Right ventricle myocardium superior (tissue), 1 donor: ENCODE data around the gene CD33. TPM values are rescaled to one million over a fixed set of nuclear protein-coding genes. Genes with fewer than 3 reads are reported as not detected.

ENCODE experiments used
- ATAC-seq: fragments of 200-7000 bp; cut with Tn5 transposase; one replicate; pipeline ENCODE4 v1.9.1; 2020; ENCODE audit warnings: mild to moderate bottlenecking; ENCODE audit not compliant: poor library complexity
- DNase-seq: peaks from one replicate; pipeline ENCODE4 v3.0.0-alpha.2; 2020
- intact Hi-C: fragments of 100-400 bp; cut with DNase I; formaldehyde crosslinking; loops from one replicate; pipeline ENCODE4 v1.11.2; 2022
- microRNA-seq: library from miRNA; unstranded; fragments of <30 nt; microRNA quantifications from one replicate; pipeline ENCODE4 v1.2.0, GENCODE V29; 2020
- total RNA-seq: library from RNA; stranded (reverse); fragmentation: NEBNext Ultra II Directional; extraction: Animal tissue kit (Norgen Biotek cat#: 25700); gene quantifications from one replicate; pipeline ENCODE4 v1.2.1, GENCODE V29; 2021
- donor health status: DM: no; HTN: yes; CAD: no; lungs with severe emphysema.

CD33 gene
- total RNA-seq, 1 donor from 2014 or later, result 7.0 TPM

- intact Hi-C loops, result no loop called here
- DNase-seq (no peak), ATAC-seq (no peak)
Observed at GRCh38 chr19:51253088-51253806, 28.4 kb downstream of the CD33 start.

GRCh38 chr19:51256155-51256625 lies 31.3 kb downstream of the CD33 start:
- no peak for DNase-seq
- ATAC-seq, result no peak
- intact Hi-C loops, result no loop called here

- no peak for DNase-seq
- intact Hi-C loops, result no loop called here
- no peak for ATAC-seq
Observed at GRCh38 chr19:51257471-51257870, 32.6 kb downstream of the CD33 start.

- no peak for ATAC-seq
- no peak for DNase-seq
- intact Hi-C loops, result no loop called here
Observed at GRCh38 chr19:51258165-51259160, 33.6 kb downstream of the CD33 start.

GRCh38 chr19:51259348-51260245 lies 34.7 kb downstream of the CD33 start:
- ATAC-seq, result no peak

GRCh38 chr19:51263808-51264207 lies 38.9 kb downstream of the CD33 start:
- ATAC-seq (no peak), DNase-seq (no peak)
- intact Hi-C loops, result no loop called here

More at GRCh38 chr19:51259348-51260245, 34.7 kb downstream of the CD33 start:
- intact Hi-C loops, result no loop called here
- no peak for DNase-seq

- intact Hi-C loops, result no loop called here
- ATAC-seq, result no peak
- DNase-seq, result peak; percentile 53
Observed at GRCh38 chr19:51271067-51271466, 46.2 kb downstream of the CD33 start.

- no peak for ATAC-seq
- intact Hi-C loops, result no loop called here
- DNase-seq, result no peak
Observed at GRCh38 chr19:51272183-51272810, 47.4 kb downstream of the CD33 start.

GRCh38 chr19:51274049-51274770 lies 49.3 kb downstream of the CD33 start:
- intact Hi-C loops, result no loop called here
- DNase-seq (no peak), ATAC-seq (no peak)

GRCh38 chr19:51277112-51277511 lies 52.2 kb downstream of the CD33 start:
- no peak for DNase-seq
- intact Hi-C loops, result no loop called here
- ATAC-seq, result no peak

GRCh38 chr19:51282335-51282734 lies 57.5 kb downstream of the CD33 start:
- no peak for DNase-seq

GRCh38 chr19:51285682-51286081 lies 60.8 kb downstream of the CD33 start:
- intact Hi-C loops, result no loop called here
- DNase-seq (no peak), ATAC-seq (no peak)

More at GRCh38 chr19:51282335-51282734, 57.5 kb downstream of the CD33 start:
- ATAC-seq, result no peak
- intact Hi-C loops, result no loop called here

Small RNA genes within 50 kb of the gene (microRNA-seq; reads per million reads assigned to microRNA genes)
- gene MIR8074, result not detected

Other genes with a start within 250 kb of the CD33 start
- not detected for gene KLK7, start 241.2 kb upstream of the CD33 start, total RNA-seq
- not detected for gene KLK8, start 223.5 kb upstream of the CD33 start, total RNA-seq
- gene KLK10, start 205.4 kb upstream of the CD33 start, total RNA-seq, result not detected
- gene KLK11, start 198.5 kb upstream of the CD33 start, total RNA-seq, result not detected
- gene KLK12, start 190.1 kb upstream of the CD33 start, total RNA-seq, result not detected
- gene KLK13, start 160.0 kb upstream of the CD33 start, total RNA-seq, result not detected
- 1.9 TPM for gene KLK14, start 142.2 kb upstream of the CD33 start, total RNA-seq
- 4.9 TPM for gene CTU1, start 116.7 kb upstream of the CD33 start, total RNA-seq
- gene SIGLEC9, start 100.2 kb upstream of the CD33 start, total RNA-seq, result 1.7 TPM
- gene SIGLEC7, start 82.8 kb upstream of the CD33 start, total RNA-seq, result 0.97 TPM
- not detected for gene SIGLECL1, start 26.0 kb downstream of the CD33 start, total RNA-seq
- not detected for gene IGLON5, start 86.6 kb downstream of the CD33 start, total RNA-seq
- gene VSIG10L, start 117.1 kb downstream of the CD33 start, total RNA-seq, result 0.65 TPM
- 530 TPM for gene ETFB, start 141.3 kb downstream of the CD33 start, total RNA-seq
- 0.46 TPM for gene CLDND2, start 143.9 kb downstream of the CD33 start, total RNA-seq
- 2.3 TPM for gene NKG7, start 147.6 kb downstream of the CD33 start, total RNA-seq
- not detected for gene LIM2, start 162.9 kb downstream of the CD33 start, total RNA-seq
- gene C19orf84, start 165.5 kb downstream of the CD33 start, total RNA-seq, result not detected
- gene SIGLEC10, start 192.6 kb downstream of the CD33 start, total RNA-seq, result 0.19 TPM
- gene SIGLEC8, start 233.4 kb downstream of the CD33 start, total RNA-seq, result 0.13 TPM